IPS DF 4.7 (cell line): ENCODE data around the gene MAGED4.
"Not testable (repeated sequence)": the region's sequence is repeated elsewhere in the genome, so short reads cannot be mapped to it uniquely, and the experiment has no call there.

Source experiments
- DNase-seq: peaks from one replicate; pipeline ENCODE4 v3.0.0-alpha.2; 2013; ENCODE audit warnings: low spot score; ENCODE audit errors: extremely low read depth

Gene MAGED4

GRCh38 chrX:52184440-52185077 is at the start of gene MAGED4:
TSS of gene MAGED4 (plus strand) at chrX:52184888. CDS start at chrX:52185923, 1,035 bp downstream.
- DNase-seq, result not testable (repeated sequence)

DNA sequence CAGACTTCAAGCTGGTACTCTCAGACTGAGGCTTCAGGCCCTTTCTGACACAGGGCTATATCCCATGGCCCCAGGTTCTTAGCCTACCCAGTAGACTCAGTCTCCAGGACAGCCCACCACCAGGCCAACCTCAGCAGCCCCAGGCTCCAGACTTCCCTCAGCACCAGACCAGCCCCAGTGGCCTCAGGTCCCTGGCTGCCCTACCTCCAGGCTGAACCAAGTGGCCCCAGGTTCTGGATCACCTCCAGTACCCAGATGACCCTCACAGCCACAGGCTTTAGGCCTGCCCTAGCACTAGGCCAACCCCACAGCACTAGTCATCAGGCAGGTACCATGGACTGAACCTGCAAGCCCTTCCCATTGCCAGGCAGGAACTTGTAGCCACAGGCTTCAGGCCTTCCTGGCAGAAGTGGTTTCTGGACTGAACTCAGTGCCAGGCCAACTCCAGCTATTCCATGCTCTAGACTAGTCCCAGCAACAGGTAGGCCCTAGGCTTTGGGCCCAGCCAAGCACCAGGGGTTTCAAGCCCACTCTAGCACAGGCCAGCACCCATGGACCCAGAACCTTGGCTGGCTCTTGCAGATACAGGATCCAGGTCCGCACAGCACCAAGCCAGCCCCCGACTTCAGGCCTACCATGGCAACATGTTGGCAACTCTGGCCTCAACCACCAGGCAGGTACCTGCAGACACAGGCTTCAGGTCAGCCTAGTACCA is 45.7 kb upstream of the MAGED4 start:
- DNase-seq, result no peak

- DNase-seq, result no peak
Measured at GRCh38 chrX:52139545-52139895, 45.2 kb upstream of the MAGED4 start.

DNA sequence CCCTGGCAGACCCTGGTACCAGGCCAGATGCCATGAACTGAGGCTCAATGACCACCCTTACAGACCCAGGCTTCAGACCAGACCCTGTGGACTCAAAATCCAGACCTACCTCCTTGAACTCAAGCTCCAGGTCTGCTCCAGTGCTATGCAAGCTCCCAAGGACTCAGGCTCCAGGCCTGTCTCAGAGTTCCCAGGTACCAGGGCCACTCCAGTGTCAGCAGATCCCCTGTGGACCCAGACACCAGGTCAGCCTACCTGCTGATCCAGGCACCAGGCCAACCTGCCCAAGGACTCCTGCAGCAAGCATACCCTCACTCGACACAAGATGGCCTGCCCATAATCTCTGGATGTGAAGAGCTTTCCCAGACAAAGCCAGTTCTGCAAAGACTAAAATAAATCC is 44.7 kb upstream of the MAGED4 start:
- no peak for DNase-seq

- not testable (repeated sequence) for DNase-seq
Measured at GRCh38 chrX:52150667-52151066, 34.0 kb upstream of the MAGED4 start.

GRCh38 chrX:52160140-52160539 is 24.5 kb upstream of the MAGED4 start:
- DNase-seq, result not testable (repeated sequence)

DNA sequence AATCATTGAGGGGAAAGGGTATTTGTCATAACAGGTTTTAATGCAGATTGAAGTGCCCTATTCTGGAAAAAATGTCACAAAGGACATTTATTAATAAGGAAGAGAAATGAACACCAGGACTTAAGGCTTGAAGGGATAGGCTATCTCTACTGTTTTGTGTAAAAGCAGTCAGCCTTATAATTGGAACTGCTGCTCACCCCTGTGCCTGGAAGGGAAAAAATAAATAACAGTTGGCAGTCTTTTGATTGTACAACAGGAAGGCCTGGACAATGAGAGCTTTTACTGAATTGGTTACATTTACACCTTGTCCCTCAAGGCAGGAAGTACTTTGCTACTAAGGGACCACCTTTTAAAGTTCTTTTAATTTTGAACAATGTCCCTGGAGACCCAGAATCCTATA is 17.8 kb upstream of the MAGED4 start:
- no peak for DNase-seq

DNA sequence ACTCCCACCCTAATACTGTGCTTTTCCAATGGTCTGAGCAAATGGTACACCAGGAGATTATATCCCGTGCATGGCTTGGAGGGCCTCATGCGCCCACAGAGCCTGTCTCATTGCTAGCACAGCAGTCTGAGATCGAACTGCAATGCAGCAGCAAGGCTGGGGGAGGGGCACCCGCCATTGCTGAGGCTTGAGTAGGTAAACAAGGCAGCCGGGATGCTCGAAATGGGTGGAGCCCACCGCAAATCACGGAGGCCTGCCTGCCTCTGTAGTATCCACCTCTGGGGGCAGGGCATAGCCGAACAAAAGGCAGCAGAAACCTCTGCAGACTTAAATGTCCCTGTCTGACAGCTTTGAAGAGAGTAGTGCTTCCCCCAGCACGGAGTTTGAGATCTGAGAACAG is 13.6 kb upstream of the MAGED4 start:
- DNase-seq, result not testable (repeated sequence)

DNA sequence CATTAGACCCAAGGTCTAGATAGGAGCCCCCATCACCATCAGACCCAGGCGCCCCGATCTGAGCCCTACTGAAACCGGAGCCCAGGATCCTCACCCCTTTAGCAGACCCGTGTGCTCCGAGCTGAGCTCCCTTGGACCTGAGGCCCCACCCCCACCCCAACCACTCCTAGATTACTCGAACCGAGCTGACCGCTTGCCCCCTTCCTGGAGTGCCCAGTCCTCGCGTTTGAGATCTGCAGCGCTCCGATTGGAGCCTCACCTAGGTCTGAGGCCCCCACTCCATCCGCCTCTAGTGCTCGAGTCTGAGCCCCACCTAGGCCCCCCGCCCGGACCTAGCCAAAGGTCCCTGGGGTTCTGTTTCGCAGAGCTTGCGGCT is 378 bp downstream of the MAGED4 start:
- DNase-seq, result not testable (repeated sequence)

GRCh38 chrX:52211405-52211804 is 26.7 kb downstream of the MAGED4 start:
- not testable (repeated sequence) for DNase-seq

GRCh38 chrX:52213276-52213675 is 28.6 kb downstream of the MAGED4 start:
- DNase-seq, result no peak

- no peak for DNase-seq
Measured at GRCh38 chrX:52216541-52216940, 31.9 kb downstream of the MAGED4 start.

GRCh38 chrX:52217494-52218160 is 32.9 kb downstream of the MAGED4 start:
- peak; percentile 14 for DNase-seq

- DNase-seq, result no peak
Measured at GRCh38 chrX:52220936-52221335, 36.2 kb downstream of the MAGED4 start.
